Measurements from ENCODE around the gene MCC.

The MCC gene

DNA sequence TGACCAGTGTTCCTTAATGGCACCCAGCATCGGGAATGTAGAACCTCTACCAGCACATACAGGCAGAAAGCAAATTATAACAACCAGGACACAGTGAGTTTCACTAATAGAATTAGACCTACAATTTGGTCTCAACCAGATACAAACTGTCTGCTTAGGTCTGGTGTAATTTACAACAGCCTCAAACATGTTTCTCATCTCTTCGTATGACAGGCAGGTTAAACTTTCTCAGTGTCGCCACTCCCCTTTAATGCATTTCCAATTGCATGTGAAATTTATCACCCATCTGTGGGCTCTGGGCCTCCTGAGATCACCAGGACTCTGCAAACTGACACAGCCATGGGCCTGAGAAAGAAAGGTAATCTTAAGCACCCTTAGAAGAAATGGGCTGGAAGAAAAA is 293.0 kb downstream of the MCC start:
- no peak for DNase-seq

DNA sequence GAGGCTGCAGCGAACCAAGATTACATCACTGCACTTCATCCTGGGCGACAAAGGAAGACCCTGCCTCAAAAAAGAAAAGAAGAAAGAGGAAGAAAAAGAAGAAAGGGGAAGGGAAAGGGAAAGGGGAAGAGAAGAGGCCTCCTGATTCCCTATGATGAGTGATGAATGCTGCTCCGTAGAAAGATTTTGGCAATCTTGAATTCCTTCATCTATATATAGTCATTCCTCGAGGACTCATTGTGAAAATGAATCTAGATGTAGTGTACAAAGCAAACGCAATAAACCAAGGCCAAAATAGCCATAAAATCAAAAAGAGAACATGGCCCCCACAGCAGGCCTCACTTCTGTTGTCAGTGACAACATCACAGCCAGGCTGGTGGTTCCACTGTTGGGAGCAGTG is 293.7 kb downstream of the MCC start:
- no peak for DNase-seq

DNA sequence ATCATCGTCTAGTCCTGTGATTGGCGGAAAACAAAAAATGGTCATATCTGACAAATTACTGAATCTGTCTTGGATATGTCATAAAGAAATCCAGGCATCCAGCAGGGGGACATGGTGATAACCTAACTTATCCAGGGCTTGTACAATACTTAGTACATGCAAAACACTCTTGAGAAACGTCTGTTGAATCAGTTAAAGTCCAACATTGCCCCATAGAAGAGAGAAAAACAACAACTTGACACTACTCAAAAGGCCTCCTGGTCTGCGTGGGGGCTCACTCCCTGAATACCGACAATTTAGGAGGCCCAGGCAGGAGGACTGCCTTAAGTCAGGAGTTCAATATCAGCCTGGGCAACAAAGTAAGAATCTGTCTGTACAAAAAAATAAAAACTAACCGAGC is 294.1 kb downstream of the MCC start:
- no peak for DNase-seq

DNA sequence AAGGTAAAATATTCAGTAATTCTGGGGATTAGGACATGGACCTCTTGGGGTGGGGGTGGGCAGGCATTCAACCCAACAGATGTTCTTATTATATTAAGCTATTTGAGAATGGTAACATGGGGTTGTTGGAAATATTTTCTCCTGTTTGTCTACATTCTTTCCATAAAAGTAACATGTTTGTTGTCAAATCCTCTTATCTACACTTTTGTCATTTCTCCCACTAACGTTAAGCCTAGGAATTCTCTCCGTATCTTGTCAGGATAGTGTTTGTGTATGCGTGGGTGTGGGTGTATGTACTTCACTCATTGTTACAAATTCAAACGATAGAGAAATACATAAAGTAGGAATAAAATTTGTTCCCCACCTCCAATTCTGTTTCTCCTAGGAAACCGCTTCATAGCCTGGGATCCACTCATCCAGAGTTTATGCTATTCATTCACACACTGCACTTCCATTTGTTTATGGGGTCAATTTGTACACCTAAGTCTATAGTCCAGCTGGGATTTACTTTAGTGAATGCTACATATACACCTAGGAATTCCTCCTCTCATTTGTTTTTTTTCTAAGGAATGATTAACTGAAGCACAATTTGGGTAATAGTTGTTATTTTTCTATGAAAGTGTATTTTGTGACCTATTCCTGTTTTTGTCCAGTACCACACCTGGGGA is 294.8 kb downstream of the MCC start:
- no peak for DNase-seq

DNA sequence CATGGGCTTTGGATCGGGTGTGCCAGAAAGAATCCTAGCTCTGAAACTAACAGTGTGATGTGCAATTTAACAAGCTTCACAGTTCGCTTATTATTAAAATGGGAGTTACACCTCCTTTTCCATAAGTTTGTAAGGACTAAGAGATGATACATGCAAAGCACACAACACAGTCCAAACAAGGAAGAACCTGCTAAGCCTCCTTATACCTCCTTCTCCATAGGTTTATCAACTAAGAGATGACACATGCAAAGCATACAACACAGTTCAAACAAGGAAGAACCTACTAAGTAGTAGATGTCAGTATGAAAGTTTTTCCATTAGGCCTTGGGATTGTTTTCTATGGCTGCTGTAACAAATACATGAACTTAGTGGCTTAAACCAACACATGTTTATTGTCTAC is 295.7 kb downstream of the MCC start:
- DNase-seq: no peak

DNA sequence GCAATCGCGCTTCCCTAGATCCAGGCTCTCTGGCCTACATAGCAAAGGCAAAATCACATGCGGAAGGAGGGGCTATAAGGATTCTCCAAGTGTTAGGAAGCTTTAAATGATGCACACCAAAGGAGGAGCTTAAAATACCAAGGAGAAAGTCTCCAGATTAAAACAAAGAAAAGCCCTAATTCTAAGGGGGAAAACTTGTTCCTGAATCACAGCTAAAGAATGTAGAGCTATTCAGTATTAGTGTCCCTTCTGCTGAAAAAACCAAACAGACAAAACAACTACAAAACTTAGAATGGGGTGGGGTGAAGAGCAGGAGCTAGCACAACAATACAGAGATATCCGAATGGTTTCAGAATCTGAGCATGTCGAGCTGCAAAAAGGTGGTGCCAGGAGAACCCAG is 297.9 kb downstream of the MCC start:
- DNase-seq: no peak

DNA sequence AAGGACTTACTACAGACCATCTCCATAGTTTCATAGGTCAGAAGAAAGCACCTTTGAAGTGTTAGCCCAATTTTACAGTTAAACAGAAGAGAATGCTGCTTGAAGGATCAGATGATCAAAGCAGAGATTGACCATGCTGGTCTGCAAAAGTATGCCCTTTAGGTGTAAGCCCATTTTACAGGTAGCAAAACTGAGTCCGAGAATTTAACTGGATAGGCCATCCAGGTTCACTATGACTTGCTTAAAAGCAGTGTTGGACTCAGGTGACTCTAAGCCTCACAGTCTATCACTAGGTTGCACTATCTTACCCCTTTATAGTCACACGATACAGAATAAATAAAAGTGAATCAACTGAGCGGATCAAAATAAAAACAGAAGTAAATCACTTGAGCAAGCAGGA is 299.0 kb downstream of the MCC start:
- no peak for DNase-seq

DNA sequence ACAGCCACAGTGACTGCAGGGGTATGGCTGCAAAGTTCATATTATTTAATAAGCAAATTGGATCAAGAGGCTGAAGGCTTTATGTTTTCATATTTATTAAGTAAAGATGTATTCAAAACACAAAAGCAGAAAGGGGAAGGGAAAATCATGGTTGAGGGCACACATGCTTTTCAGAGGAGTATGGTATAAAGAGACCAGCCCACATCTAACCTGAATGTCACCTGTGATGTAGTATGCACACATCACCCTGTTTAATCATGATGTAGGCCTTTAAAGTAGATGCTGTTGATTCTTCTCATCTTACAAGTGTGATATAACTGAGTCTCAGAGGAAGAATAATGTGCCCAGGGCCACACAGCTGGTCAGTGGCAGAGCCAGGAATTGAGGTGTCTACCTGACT is 299.8 kb downstream of the MCC start:
- no peak for DNase-seq

DNA sequence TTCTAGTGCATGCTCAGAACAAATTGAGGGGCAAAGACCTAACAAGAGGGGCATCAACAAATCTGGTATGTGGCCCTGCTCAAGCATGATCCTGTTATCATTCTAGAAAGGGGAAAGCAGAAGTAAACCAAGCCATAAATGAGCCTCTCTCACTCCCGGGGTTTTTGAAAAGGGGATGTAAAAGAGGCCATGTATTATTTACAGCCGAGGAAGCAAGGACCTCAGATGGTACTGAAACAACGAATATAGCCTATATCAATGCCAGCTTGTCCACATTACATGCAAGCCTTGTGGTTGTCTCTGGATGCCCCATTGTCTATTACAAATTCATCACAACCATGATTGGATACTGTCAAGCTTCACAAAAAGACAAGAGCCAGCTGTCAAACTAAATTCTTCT is 300.3 kb downstream of the MCC start:
- DNase-seq: no peak

DNA sequence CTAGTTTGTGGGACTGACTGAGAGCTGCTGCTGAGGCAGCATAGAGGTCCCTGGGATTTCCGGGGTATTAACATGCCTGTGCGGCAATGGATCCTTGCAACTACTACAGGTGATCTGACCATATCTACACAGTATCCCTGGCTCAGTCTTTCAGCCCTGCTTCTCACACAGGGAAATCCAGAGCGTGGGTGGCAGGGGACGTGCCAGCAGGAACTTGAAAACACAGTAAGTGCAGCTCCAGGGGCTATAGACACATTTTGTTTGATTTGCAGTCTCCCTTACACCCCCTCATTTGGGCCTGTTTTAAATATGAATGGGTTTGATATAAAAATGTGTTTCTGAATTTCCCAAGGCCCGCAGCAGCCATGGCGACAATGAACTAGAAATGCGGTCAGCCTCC is 302.2 kb downstream of the MCC start:
- DNase-seq: no peak

DNA sequence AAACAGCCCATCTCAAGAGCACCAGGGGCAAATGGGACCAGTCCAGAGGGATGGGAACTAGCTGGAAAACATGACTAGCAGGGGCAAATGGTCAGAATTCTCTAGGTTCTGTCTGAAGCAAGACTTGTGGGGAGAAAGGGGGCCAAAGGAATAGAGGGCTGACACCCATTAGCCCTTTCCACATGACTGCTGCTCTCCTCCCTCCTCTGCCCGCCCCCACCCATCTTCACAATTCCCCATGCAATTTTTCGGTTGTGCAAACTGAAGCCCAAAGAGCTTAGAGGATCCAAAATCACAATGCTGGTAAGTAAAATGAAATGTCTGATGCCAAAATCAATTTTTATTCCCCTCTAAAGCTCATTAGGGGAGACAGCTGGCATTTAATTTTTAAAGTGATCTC is 304.6 kb downstream of the MCC start:
- no peak for DNase-seq

DNA sequence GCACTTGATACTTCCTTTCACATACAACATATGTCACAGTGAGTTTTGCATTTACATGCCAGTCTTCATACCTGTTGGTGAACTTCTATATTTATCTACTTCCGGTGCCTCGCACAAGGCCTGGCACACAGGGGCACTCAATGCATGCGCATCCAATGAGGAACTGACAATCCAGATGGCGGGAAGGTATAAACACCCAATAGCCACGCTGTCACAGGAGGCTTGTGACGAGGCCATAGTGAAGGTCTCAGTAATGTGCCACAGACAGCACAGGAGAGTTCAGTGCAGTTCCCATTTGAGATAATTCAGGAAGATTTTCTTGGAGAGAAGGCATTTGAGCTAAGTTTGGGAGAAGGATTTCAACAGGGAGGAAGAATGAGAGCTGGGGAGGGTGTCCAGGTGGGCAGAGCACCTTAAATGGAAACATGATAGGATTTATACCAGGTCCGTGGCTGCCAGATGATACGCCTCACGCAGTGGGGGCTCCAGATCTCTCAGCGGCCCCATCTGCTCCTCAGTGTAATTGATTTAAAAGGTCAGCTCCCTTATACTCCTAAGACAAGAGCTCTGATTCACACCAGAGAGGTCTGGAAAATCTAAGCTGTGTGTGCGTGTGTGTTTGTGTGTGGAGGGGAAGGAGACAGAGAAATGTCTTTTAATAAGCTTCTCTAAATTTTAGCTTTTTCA is 305.5 kb downstream of the MCC start:
- DNase-seq: no peak

DNA sequence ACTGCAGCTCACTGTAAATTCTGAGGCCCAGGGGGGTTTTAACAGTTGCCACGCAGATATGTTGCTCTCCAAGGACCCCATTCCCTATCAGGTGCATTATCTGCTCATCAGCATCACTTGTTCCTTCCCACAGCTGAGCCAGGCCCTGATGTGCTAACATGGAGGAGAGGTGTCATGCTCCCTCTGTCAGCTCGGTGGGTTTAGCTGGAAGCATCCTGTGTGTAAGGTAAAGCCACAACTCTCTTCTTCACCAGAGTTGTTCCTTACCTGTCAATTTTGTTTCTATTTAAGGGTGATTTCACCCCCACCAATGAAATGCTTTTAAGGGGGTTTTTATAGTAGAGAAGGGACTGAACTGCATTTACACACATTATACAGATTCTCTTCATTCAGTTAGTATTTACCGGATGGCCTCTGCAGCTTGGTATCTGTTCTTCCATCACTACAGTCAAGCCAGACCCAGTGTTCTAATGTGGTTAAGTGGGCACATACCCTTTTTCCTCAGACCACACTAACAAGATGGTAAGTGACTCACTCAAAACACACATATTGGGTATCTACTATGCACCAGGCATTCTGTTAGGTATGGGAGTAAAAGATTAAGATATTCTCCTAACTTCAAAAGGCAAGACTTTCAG is 306.3 kb downstream of the MCC start:
- no peak for DNase-seq

DNA sequence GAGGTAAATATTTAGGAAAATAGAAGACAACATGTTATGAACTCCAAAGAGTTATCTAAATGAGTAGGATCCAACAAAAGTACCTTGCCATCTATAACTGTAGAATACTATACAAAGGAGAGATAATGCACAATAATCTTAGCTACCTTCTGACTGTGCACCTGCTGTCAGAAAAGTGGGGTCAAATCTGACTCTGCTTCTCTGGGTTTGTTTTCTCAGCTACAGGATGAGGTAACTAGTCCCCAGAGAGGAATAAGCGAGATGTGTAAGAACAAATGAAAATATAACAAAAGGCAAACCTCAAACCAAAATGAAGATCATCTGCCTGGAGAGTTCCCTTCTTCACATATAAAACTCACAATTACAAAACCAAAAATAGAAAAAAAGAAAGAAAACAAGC is 306.8 kb downstream of the MCC start:
- DNase-seq: no peak

DNA sequence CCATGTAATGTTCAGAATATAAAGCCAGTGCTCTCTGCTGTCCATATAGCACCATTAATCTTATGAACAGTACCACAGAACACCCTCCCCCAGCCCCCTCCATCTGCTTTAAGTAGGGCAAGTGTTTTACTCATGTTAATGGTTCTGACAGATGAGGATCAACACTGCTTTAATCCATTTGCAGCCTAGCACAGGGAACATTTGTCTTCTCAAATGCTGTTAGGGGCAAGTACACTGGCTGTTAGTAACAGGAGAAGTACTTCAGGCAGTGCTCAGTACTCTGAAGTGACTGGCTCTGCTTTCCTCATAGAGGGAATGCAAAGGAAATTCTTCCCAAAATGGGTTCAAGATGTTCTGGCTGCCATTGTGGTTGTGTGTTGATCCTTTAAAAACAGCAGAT is 309.1 kb downstream of the MCC start:
- no peak for DNase-seq

DNA sequence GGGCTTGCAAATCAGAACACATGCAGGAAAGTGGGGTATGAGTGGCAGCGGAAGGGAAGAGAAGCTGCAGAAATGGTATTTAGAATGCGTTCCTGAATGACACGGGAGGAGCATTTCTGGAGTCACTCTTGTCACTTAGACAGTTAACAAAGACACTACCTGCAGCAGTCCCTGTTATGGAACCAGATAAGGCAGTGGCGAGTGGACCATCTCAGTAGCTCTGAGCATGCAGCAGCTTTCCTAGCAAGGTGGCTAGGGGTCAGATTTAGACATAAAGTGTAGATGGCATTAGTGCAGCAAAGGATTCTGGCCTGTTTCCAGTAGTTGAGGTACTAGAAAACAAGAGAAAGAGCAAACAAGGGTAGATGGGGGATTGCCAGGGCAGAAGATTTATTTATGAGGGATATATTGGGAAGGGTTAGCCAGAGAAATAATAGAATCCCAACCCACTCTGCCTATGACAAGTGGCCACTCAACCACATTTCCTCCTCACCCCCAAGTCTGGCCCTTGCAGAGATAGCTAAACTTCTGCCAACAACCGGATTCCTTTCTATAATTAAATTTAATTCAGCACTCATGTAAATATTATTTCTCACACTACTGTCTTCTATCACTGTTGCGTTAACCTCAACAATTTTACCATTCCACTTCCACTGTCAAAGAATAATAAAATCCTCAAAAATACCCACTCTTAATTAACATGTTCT is 310.0 kb downstream of the MCC start:
- DNase-seq: no peak

DNA sequence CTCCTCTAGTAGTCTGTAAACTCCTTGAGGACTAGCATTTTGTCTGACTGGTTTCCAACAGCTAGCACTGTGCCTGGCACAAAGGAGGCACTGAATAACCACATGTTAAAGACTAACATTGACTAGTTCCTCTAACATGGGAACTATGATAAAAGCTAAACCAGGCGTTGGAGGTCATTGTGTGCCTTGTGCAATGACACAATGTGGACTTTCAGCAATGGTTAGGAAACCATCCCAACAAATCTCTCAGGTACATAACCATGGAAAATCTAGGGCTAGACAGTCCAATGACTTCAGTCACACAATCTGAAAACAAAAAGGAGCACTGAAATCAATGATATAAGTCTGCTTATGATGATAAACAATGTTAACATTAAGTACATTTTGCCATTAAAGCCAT is 311.0 kb downstream of the MCC start:
- DNase-seq: no peak

DNA sequence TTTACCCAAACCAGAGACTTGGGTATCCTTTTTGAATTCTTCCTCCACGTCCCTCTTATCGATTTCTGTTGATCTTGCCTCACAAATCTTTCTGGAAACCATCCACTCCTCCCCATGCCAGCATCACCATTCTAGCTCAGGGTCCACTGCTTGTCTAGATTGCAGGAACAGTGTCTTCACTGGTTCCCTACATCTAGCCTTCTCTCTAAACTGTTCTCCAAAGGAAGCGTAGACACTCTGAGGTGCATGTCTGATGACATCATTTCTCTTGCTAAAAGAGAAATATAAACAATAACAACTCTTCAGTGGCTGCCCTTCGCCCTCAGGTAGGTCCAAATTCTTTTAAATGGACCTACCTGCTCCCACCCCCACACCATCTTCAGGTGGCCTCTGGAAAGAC is 311.5 kb downstream of the MCC start:
- DNase-seq: no peak

DNA sequence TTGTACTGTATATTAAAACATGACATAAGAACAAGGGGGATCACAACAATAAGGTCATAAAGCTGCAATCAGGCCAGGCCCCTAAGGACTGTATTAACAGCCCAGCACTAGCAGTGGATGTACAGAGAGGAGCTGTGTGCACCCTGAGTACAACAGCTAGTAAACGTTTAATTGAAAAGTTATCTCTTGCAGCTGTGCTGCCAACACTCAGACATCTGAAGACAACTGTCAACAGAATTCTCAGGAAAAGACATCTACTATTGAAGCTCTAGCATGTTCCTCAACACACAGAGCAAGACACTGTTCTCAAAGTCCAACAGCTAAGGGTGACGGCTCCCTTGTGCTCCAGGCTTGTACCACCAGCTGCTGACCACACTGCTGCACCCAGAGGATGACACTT is 312.1 kb downstream of the MCC start:
- no peak for DNase-seq

DNA sequence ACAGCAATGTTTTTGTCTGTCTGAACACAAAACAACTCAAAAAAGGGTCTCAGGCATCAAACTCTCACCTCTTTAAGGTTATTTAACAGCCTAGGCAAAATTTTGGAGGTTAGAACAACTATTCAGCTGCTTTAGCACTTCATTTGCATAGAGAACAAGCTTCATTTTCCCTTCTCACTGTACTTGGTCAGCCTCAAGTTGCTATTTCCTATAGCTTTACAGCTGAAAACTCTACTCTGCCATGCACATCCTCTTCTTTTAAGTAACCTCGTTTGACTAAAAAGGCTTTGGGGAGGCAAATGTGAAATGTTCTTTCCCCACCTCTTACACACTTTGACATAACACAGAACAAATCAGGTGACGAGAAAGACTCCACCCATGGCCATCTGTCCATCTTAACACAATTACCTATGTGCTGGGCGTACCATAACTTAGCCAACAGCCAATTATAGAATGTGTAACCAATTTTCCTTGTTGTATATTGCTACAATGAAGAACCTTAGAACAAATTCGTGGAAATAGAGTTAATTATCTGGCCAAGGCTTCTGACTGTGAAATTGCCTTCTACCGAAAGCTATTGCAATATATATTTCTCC is 315.9 kb downstream of the MCC start:
- no peak for DNase-seq

DNA sequence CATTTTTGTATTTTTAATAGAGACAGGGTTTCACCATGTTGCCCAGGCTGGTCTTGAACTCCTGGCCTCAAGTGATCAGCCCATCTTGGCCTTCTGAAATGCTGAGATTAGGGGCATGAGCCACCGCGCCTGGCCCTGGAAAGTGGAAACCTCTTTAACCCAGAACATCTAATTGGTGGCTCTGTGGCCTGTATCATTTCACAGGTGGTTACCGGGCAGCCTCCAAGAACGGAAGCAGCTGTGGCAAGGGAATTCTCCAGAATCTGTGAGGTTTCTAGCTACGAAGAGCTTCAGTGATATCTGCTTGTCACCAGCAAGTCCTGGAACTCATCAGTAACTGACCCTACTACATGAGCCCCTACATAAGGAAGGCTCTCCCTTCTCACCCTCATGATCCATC is 316.7 kb downstream of the MCC start:
- DNase-seq: no peak

DNA sequence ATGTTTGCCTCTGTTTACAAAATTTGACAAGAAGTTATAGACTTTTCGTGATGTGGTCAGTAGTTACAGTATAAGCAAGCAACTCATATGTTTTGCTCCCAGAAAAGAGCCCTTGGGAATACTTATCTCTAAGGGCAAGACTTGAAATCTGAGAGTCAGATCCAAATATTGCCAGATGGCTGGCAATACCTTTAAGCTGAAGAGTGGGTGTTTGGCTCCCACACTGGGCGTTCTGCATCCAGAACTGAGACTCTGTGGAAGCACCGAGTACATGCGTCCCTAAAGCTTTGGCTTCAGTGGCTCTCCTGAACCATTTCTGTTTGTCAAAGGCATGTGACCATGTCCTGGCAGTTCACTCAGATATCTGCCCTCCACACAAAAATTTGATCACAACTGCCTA is 317.5 kb downstream of the MCC start:
- no peak for DNase-seq

DNA sequence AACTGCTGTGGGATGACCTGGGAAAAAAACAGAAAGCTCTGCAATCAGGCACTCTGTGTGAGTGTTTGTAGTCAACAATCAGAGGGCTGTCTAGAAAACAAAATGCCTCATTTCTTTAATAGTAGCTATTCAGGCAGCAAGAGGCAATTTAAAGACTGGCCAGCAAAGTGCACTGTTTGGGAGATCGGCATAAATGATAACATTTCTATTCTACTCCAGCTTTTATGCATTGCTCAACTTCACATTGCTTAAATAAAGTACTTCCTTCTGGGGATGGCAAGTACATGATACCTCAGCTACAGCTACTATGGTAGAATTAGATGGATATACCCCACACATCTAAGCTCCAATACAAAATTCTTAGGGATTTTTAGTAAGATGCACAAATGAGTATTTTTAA is 318.5 kb downstream of the MCC start:
- DNase-seq: no peak

DNA sequence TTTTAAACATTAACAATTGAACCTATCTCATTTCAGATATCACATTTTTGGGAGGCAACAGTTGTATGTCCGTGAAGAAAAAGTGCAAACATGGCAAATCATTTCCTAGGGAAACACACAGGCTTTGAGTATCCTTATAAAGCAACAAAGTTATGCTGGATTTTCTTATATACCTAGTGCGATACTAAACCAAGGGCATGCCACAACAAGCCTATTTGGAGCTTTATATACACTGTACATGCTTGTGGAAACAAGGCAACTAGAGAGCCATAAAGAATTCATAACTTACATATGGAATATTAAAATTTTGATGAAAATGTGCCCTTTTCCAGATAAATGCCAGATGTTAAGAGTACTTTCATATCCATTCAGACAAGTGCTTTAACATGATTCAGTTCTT is 320.3 kb downstream of the MCC start:
- DNase-seq: no peak

Measured in CD4-positive, alpha-beta T cell treated with Interleukin-1 beta for 1 hour (primary cell).